Testis (tissue), 2 donors: Measurements from ENCODE around the gene MRPL12.

Experiments used
- CTCF ChIP-seq, 3 experiments: fragments of 450-650 bp in 2 of 3; fragments of 200-600 bp in 1 of 3; sonication (generic) in 1 of 3; IDR thresholded peaks; one replicate each; pipeline ENCODE4 v1.5.1; 2016 to 2019; ENCODE audit warnings: antibody characterized with exemption in 3 of 3, mild to moderate bottlenecking in 2 of 3, moderate library complexity in 1 of 3
- POLR2A ChIP-seq: fragments of 450-650 bp; IDR thresholded peaks from one replicate; pipeline ENCODE4 v1.6.1; 2017; ENCODE audit warnings: antibody characterized with exemption, mild to moderate bottlenecking, moderate library complexity

- no peak for TF ChIP-seq CTCF (IDR thresholded peaks at IDR 0.05)
- TF ChIP-seq POLR2A = no peak
These were observed 11.4 kb downstream of the MRPL12 start for GRCh38 chr17:81714412-81715106.
